T-helper 17 cell (primary cell): Measurements from ENCODE around the gene DLG2. TPM values are rescaled to one million over a fixed set of nuclear protein-coding genes. Genes with fewer than 3 reads are reported as not detected.

Experiments used
- ATAC-seq: fragments of 150-1000 bp; cut with Tn5 transposase; 2 replicates; pipeline ENCODE4 v1.10.0; 2021; ENCODE audit warnings: mild to moderate bottlenecking, moderate library complexity
- DNase-seq, 3 donors: peaks; one replicate each; pipeline versions ENCODE4 v3.0.0 to v3.0.0-alpha.2; 2020 to 2021
- H3K9me3 ChIP-seq: one replicate; pipeline ENCODE4 v1.7.0; 2013; ENCODE audit warnings: low read length, mild to moderate bottlenecking; ENCODE audit not compliant: control insufficient read depth, poor library complexity, severe bottlenecking
- H3K27ac Mint-ChIP-seq: one replicate; pipeline ENCODE4 v1.8.0; 2022; ENCODE audit warnings: mild to moderate bottlenecking, moderate library complexity, mixed read lengths
- H3K27me3 Mint-ChIP-seq: one replicate; pipeline ENCODE4 v1.8.0; 2022; ENCODE audit warnings: mixed read lengths
- H3K36me3 Mint-ChIP-seq: one replicate; pipeline ENCODE4 v1.8.0; 2022; ENCODE audit warnings: low read depth, mixed read lengths
- H3K4me1 Mint-ChIP-seq: one replicate; pipeline ENCODE4 v1.8.0; 2022; ENCODE audit warnings: mild to moderate bottlenecking, mixed read lengths
- H3K4me3 Mint-ChIP-seq: one replicate; pipeline ENCODE4 v1.8.0; 2022; ENCODE audit warnings: mild to moderate bottlenecking, moderate library complexity, mixed read lengths
- total RNA-seq, 4 donors: library from RNA in 2 of 4; stranded (reverse) in 2 of 4; gene quantifications; one replicate each; pipeline ENCODE4 v1.2.3 and lab custom pipeline; 2022 to 2026

The DLG2 gene
- total RNA-seq, 2 donors from 2014 or later: 1.0 to 2.2 TPM

DNA sequence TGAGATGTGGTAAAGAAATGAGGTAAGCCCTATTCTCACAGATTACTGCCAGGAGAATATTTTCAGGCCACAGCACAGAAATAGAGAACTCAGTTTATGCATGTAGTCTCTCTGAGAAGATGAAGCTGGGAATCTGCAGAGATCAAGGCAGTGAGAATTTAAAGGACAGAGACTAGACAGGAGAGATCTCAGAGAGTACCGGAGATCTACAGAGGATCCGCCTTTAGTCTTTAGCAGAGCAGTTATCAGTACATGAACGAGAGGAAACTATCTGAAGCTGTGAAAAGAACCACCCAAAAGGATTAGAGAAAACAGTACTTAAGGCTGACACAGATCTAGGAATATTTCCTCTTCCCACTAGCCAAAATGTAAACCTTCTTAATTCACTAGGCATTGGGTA lies 101.5 kb downstream of the DLG2 start:
- Mint-ChIP-seq H3K4me3 (no peak overlapping the region), H3K27ac (no peak overlapping the region), H3K36me3 (no peaks in the 10 kb centered on the region), H3K4me1 (no peaks in the 10 kb centered on the region), H3K27me3 (no peaks in the 10 kb centered on the region)
- DNase-seq (no peak), ATAC-seq (no peak)
- no peaks in the 10 kb centered on the region for H3K9me3 ChIP-seq

DNA sequence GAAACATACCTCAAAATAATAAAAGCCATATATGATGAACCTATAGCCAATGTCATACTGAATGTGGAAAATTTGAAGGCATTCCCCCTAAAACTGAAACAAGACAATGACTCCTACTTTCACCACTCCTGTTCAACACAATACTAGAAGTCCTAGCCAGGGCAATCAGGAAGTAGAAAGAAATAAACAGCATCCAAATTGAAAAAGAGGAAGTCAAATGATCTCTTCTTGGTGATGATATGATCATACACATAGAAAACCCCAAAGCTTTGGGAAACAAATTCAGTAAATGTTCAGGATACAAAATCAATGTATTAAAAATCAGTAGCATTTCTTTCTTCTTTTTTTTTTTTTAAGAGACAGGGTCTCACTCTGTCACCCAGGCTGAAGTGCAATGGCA lies 109.9 kb downstream of the DLG2 start:
- Mint-ChIP-seq H3K4me3 (no peak overlapping the region), H3K27me3 (no peaks in the 10 kb centered on the region), H3K36me3 (no peaks in the 10 kb centered on the region), H3K27ac (no peak overlapping the region), H3K4me1 (no peaks in the 10 kb centered on the region)
- DNase-seq: no peak
- H3K9me3 ChIP-seq: no peaks in the 10 kb centered on the region
- ATAC-seq: no peak

DNA sequence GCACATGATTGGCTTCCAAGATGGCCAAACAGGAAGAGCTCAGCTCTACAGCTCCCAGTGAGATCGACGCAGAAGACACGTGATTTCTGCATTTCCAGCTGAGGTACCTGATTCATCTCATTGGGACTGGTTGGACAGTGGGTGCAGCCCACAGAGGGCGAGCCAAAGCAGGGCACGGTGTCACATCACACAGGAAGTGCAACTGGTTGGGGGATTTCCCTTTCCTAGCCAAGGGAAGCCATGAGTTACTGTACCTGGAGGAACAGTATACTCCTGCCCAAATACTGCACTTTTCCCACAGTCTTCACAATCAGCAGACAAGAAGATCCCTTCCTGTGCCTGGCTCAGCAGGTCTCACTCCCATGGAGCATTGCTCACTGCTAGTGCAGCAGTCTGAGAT lies 131.2 kb downstream of the DLG2 start:
- H3K27ac Mint-ChIP-seq: no peak overlapping the region

DNA sequence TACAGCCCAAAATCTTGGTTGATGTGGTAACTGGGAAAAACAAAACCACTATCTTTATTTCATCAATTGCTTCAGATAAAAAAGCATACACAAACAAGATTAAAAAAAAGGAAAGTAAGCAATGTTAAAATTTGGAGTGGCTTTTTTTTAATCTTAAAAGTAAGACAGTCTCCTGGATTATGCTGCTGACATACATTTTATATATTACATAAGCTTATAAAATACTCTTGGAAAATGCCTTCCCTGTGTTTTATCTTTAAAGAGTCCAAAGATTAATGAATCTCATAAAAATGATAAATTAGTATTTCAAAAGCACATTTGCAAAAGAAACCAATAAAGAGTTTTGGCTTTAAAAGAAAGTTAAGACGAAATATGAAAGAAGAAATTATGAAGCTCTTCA lies 132.7 kb downstream of the DLG2 start:
- no peak for DNase-seq
- H3K9me3 ChIP-seq: no peaks in the 10 kb centered on the region
- Mint-ChIP-seq H3K4me1 (no peaks in the 10 kb centered on the region), H3K27me3 (no peaks in the 10 kb centered on the region), H3K4me3 (no peak overlapping the region), H3K27ac (no peak overlapping the region), H3K36me3 (peaks cover 2% of the 10 kb centered on the region)
- no peak for ATAC-seq

More for the DNA sequence above, 131.2 kb downstream of the DLG2 start:
- H3K36me3 Mint-ChIP-seq: no peaks in the 10 kb centered on the region
- no peaks in the 10 kb centered on the region for H3K9me3 ChIP-seq
- DNase-seq: no peak
- no peak for ATAC-seq
- H3K27me3 Mint-ChIP-seq: no peaks in the 10 kb centered on the region
- no peaks in the 10 kb centered on the region for H3K4me1 Mint-ChIP-seq
- no peak overlapping the region for H3K4me3 Mint-ChIP-seq

DNA sequence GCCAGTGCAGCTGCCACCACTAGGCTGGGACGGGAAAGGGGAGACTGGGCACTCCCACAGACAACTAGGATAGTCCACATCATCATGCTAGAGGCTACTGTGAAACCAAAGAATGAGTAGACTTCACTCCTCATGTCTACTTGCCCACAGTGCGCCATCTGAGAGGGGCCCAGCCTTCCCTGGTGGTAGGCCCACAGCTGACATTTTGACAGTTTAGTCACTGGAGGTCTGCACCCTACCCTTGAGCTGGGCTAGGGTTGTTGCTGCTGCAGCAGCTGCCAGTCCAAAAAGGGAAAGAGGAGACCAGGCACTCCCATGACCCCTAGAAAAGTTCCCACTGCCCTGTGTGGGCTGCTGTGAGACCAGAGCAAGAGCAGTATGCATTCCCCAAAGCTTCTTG lies 141.2 kb downstream of the DLG2 start:
- peaks cover 3% of the 10 kb centered on the region for H3K9me3 ChIP-seq
- H3K4me1 Mint-ChIP-seq: no peaks in the 10 kb centered on the region
- H3K36me3 Mint-ChIP-seq: peaks cover 2% of the 10 kb centered on the region
- ATAC-seq: no peak
- no peaks in the 10 kb centered on the region for H3K27me3 Mint-ChIP-seq
- no peak for DNase-seq
- no peak overlapping the region for H3K27ac Mint-ChIP-seq
- H3K4me3 Mint-ChIP-seq: no peak overlapping the region

DNA sequence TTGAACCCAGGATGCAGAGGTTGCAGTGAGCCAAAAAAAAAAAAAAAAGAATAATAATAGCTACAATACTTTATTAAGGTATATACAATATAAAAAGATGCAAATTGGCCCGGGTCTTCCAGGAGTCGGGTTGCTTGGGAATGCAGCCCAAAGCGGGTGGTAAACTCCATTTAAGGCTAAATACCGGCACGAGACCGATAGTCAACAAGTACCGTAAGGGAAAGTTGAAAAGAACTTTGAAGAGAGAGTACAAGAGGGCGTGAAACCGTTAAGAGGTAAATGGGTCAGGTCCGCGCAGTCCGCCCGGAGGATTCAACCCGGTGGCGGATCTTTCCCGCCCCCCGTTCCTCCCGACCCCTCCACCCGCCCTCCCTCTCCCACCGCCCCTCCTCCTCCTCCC lies 143.3 kb downstream of the DLG2 start:
- peaks cover 3% of the 10 kb centered on the region for H3K9me3 ChIP-seq
- H3K27me3 Mint-ChIP-seq: no peaks in the 10 kb centered on the region
- DNase-seq: no peak
- no peaks in the 10 kb centered on the region for H3K36me3 Mint-ChIP-seq
- ATAC-seq: no peak
- no peak overlapping the region for H3K27ac Mint-ChIP-seq
- no peaks in the 10 kb centered on the region for H3K4me1 Mint-ChIP-seq
- no peak overlapping the region for H3K4me3 Mint-ChIP-seq

DNA sequence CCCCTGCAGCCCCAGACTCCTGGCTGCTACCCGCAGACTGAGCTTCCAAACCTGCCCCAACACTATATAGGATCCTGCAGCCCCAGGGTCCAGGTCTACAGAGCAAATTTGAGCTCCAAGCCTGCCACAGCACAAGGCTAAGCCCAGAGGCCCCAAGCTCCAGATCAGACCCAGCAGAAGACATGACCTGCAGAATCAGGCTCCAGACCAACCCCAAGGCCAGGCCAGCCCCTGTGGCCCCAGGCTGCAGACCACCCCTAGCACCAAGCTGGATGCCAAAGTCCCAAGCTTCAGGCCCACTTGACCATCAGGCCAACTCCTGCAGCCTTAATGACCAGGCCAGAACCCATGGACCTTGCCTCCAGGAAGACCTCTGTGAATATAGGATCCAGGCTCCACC lies 145.3 kb downstream of the DLG2 start:
- DNase-seq (no peak), ATAC-seq (no peak)
- H3K9me3 ChIP-seq: peaks cover 3% of the 10 kb centered on the region
- no peak overlapping the region for H3K4me3 Mint-ChIP-seq
- no peaks in the 10 kb centered on the region for H3K4me1 Mint-ChIP-seq
- no peak overlapping the region for H3K27ac Mint-ChIP-seq
- H3K36me3 Mint-ChIP-seq: no peaks in the 10 kb centered on the region
- no peaks in the 10 kb centered on the region for H3K27me3 Mint-ChIP-seq

DNA sequence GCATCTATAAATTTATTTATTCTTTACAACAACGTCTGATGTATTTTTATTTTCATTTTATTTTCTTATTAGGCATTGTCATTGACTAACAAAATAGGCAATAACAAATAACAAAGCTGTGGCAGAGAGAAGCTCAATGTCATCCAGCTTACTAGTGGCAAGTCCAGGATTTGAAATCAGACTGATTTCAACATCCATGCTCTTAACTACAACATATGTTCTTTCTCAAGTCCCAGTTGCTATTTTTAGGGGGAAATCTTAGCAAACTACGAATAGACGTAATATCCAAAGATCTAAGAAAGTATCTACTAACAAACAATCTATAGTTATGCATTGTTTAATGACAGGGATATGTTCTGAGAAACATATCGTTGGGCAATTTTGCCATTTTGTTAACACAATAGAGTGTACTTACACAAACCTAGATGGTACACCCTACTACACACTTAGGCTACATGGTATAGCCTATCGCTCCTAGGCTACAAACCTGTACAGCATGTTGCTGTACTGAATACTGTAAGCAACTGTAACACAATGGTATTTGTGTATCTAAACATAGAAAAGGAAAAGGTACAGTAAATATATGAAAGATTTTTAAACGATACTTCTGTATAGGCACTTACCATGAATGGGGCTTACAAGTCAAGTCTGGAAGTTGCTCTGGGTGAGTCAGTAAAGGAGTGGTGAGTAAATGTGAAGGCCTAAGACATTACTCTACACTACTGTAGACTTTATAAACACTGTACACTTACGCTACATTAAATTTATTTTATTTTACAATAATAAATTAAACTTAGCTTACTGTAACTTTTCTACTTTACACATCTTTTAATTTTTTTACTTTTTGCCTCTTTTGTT lies 151.3 kb downstream of the DLG2 start:
- no peak for DNase-seq
- no peak for ATAC-seq
- no peaks in the 10 kb centered on the region for H3K9me3 ChIP-seq
- Mint-ChIP-seq H3K27me3 (no peaks in the 10 kb centered on the region), H3K36me3 (peaks cover 2% of the 10 kb centered on the region), H3K4me3 (no peak overlapping the region), H3K27ac (no peak overlapping the region), H3K4me1 (no peaks in the 10 kb centered on the region)

DNA sequence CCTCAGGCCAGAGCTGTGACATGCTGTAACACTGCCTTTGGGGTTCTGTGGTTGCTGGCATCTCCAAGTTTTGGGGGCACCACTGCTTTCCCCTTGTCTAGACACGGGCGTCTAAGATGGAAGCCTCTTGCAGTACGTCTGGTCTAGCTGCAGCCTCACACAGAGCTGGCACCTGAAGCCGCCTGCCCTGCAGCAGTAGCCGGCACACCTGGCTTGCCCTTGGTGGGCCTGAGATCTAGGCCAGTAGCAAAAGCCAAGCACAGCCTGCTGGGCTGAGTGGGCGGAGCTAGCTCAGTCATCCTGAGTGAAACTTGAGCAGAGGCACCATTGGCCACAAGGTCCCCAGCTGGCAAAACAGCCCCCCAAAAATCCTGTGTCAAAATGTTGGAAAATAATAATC lies 154.2 kb downstream of the DLG2 start:
- no peak for DNase-seq
- no peak for ATAC-seq
- Mint-ChIP-seq H3K27ac (no peak overlapping the region), H3K36me3 (peaks cover 2% of the 10 kb centered on the region), H3K4me3 (no peak overlapping the region), H3K4me1 (no peaks in the 10 kb centered on the region), H3K27me3 (no peaks in the 10 kb centered on the region)
- H3K9me3 ChIP-seq: no peaks in the 10 kb centered on the region

DNA sequence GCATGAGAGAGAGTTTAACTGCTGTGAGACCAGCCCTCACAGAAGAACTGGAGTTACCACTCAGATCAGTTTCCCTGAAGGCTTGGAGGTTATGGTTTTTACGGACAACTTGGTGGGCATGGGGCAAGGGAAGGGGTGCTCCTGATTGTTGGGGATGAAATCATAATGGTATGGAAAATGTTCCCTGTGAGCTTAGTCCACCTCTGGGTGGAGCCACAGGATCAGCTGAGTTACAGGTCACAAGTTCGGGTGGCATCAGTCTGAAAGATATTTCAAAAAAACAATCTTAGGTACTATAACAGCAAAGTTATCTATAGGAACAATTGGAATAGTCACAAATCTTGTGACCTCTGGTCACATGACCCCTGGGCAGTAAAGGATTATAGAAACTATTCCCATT lies 162.9 kb downstream of the DLG2 start:
- Mint-ChIP-seq H3K27ac (no peak overlapping the region), H3K4me1 (no peaks in the 10 kb centered on the region), H3K36me3 (peaks cover 2% of the 10 kb centered on the region), H3K27me3 (no peaks in the 10 kb centered on the region), H3K4me3 (no peak overlapping the region)
- DNase-seq (no peak), ATAC-seq (no peak)
- H3K9me3 ChIP-seq: no peaks in the 10 kb centered on the region

DNA sequence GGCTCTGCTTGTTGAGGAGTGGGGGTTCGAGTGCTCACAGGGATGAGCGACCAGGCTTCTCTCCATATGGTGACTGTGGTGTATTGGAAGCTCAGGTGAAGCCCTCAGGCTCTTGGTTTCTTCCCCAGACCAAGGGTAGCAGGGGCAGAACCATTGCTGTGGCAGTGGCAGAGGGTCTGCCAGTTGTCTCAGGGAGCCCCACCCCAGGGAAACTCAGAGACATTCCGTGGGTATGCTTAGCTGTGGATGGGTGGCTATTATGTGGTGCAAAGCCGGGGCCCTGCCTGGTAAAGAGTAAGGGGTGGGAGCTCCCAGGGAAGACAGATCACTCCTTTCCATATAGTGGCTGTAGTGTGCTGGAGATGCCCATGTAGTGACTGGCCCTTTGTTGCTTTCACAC lies 167.8 kb downstream of the DLG2 start:
- Mint-ChIP-seq H3K4me1 (no peaks in the 10 kb centered on the region), H3K36me3 (peaks cover 2% of the 10 kb centered on the region), H3K27ac (no peak overlapping the region), H3K4me3 (no peak overlapping the region), H3K27me3 (no peaks in the 10 kb centered on the region)
- H3K9me3 ChIP-seq: peaks cover 8% of the 10 kb centered on the region
- no peak for DNase-seq
- no peak for ATAC-seq

DNA sequence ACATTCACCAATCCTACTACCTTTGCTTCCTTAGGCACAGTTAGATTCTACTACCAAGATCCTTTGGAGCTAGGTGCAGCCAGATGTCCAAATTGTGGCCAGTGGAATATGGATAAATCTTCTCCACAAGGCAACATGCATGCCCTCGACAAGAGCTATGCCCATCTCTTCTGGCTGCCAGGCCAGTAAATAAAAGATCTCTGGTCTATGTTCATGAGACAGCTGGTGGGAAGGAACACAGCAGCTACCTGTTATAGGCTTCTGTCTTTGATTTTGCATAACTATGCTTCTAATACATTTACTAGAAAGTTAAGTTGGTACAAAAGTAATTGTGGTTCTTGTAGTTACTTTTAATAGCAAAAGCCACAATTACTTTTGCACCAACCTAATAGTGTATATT lies 182.7 kb downstream of the DLG2 start:
- no peak overlapping the region for H3K27ac Mint-ChIP-seq
- no peak for DNase-seq
- no peaks in the 10 kb centered on the region for H3K27me3 Mint-ChIP-seq
- no peaks in the 10 kb centered on the region for H3K36me3 Mint-ChIP-seq
- ATAC-seq: no peak
- no peak overlapping the region for H3K4me3 Mint-ChIP-seq
- no peaks in the 10 kb centered on the region for H3K9me3 ChIP-seq
- H3K4me1 Mint-ChIP-seq: no peaks in the 10 kb centered on the region

DNA sequence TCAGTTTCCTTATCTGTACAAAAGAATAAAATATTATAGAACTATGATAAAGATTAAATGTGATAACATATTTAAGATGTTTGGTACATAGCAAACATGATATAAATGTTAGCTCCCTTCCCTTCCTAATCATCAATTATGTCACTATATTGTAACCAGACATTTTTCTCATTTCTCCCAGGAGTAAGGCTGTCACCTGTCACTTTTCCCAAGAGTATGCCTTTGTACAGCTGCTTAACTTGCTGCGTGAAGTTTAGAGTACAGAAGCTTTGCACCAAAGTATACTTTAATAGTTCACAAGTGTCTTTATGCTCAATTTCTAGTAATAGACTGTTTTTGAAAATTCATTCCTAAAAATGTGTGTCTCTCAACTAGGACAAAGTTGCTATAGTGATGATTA lies 186.9 kb downstream of the DLG2 start:
- no peak for ATAC-seq
- H3K27ac Mint-ChIP-seq: no peak overlapping the region
- H3K27me3 Mint-ChIP-seq: no peaks in the 10 kb centered on the region
- no peaks in the 10 kb centered on the region for H3K9me3 ChIP-seq
- no peak overlapping the region for H3K4me3 Mint-ChIP-seq
- no peak for DNase-seq
- no peaks in the 10 kb centered on the region for H3K4me1 Mint-ChIP-seq
- H3K36me3 Mint-ChIP-seq: no peaks in the 10 kb centered on the region

DNA sequence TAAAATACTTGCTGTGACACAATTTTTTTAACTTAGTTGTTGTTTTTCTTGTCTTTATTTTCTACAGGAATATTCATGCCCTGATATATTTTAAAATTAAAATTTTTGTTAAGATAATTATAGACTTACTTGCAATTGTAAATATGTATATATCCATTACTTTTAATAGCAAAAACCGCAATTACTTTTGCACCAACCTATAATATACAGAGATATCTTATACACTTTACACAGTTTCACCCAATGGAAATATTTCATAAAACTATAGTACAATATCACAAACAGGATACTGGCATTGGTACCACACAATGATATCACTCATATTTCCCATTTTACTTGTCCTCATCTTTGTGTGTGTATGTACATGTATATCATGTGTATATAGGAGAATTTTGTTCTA lies 188.8 kb downstream of the DLG2 start:
- Mint-ChIP-seq H3K27me3 (no peaks in the 10 kb centered on the region), H3K36me3 (no peaks in the 10 kb centered on the region), H3K4me1 (no peaks in the 10 kb centered on the region), H3K4me3 (no peak overlapping the region), H3K27ac (no peak overlapping the region)
- no peaks in the 10 kb centered on the region for H3K9me3 ChIP-seq
- DNase-seq (no peak), ATAC-seq (no peak)
